Dermis blood vessel endothelial cell (primary cell): Measurements from ENCODE around the gene IL17RE. TPM values are rescaled to one million over a fixed set of nuclear protein-coding genes. Genes with fewer than 3 reads are reported as not detected.
"Not testable (repeated sequence)": the region's sequence is repeated elsewhere in the genome, so short reads cannot be mapped to it uniquely, and the experiment has no call there.

Experiments used
- DNase-seq: peaks from one replicate; pipeline ENCODE4 v3.0.0; 2010
- total RNA-seq: library from RNA; depleted of rRNA; stranded (reverse); fragments of >200 nt; gene quantifications from 2 replicates; pipeline ENCODE4 v1.2.3, GENCODE V29; 2014

The IL17RE gene
- total RNA-seq: 0.14 and 0.17 TPM in 2 replicates

GRCh38 chr3:9902372-9903237 lies at the start of gene IL17RE:
TSS of gene IL17RE (plus strand) at chr3:9902848. CDS start at chr3:9902933, 85 bp downstream.
- DNase-seq: no peak

DNA sequence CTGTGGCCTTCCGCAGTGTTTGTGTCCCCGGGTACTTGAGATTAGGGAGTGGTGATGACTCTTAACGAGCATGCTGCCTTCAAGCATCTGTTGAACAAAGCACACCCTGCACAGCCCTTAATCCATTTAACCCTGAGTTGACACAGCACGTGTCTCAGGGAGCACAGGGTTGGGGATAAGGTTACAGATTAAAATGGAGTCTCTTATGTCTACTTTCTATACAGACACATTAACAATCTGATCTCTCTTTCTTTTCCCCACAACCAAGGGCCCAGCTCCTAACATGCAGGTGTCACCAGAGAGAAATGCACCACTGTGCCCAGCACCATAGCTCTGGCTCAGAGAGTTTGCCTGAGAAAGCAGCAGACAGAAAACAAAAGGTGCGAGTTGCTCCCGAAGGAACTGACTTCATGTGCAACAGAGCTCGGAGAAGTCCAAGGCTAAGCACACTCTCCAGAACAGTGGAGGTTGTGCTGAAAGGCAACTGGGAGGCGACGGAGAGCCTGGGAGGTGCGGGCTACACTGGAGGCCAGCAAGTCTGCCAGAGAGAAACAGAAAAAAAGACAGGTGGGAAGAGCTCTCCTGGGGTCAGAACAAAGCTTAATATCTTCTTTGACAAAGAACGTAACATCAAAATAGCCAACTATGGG lies 48.2 kb upstream of the IL17RE start:
- not testable (repeated sequence) for DNase-seq

DNA sequence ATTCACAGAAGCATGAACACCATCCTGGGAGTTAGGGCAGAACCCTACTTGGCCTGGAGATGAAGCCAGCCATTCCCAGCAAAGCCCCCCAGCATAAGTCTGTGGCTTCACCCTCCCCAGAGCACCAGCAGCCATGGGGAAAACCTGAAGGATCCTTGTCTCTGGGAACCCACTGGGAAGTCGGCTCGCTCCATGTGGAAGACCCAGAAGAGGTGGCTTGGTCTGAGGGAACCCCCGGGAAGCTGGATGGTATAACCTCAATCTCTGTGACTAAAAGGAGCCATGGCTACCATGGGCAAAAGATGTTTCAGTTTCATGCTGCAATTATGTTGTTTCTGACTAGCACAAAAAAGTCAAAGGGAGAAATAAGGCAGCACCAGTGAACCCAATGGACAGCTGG lies 47.1 kb upstream of the IL17RE start:
- DNase-seq: no peak

- DNase-seq: no peak
Measured at GRCh38 chr3:9859530-9860025, 43.1 kb upstream of the IL17RE start.

DNA sequence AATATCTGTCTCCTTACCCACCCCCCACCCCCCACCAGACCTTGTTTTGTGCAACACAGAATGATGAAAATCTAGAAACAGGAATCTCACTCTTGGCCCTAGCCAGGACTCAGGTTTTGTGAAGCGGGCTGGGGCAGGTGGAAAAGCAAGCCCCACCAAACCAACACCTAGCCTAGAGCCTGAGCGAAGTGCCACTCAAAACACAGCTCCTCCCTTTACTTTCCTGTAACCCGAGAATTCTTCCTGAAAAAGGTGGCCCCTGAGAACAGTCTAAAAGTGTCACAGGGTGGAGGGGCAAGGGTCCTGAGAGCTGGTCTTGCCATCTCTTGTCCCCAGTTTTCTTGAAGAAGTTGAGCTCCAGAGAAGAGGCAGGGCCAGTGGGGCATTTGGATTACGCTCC lies 41.4 kb upstream of the IL17RE start:
- no peak for DNase-seq

GRCh38 chr3:9861626-9862130 lies 41.0 kb upstream of the IL17RE start:
- no peak for DNase-seq

GRCh38 chr3:9862391-9863057 lies 40.1 kb upstream of the IL17RE start:
- DNase-seq: peak; percentile 54

GRCh38 chr3:9863058-9863772 lies 39.4 kb upstream of the IL17RE start:
- DNase-seq: no peak

DNA sequence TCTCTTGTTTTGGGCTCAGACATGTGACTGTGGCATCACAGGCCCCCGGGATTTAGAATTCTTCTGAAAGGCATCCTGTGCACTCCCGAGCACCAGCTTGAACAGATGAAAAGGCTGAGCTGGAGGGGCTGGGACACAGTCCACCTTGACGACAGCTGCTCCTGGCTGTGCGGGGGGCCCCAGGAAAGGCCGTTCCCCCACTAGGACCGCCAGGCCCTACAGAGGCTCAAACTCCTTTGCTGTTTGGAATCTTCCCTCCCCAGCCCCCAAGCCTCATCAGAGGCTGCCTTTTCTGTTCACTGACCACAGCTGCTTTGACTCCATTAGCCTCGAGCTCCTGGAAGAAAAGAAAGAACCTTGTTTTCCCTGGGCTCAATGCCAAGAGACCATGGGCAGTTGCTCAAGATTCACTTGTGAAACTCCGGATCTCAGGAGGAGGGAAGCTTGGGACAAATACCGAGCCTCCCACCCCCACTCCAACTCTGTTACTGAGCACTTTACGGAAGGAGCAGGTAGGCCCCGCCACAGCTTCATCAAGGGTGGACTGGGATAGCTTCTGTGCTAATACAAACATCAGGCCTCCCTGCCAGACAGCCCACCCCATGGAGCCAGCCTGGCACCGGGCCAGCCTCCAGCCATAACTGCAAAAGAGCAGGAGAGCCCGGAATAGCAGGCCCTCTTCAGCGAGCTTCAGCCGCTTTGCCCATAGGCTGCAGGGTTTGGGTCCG lies 38.3 kb upstream of the IL17RE start:
- DNase-seq: no peak

GRCh38 chr3:9865125-9865637 lies 37.5 kb upstream of the IL17RE start:
- not testable (repeated sequence) for DNase-seq

GRCh38 chr3:9866639-9867038 lies 36.0 kb upstream of the IL17RE start:
- no peak for DNase-seq

DNA sequence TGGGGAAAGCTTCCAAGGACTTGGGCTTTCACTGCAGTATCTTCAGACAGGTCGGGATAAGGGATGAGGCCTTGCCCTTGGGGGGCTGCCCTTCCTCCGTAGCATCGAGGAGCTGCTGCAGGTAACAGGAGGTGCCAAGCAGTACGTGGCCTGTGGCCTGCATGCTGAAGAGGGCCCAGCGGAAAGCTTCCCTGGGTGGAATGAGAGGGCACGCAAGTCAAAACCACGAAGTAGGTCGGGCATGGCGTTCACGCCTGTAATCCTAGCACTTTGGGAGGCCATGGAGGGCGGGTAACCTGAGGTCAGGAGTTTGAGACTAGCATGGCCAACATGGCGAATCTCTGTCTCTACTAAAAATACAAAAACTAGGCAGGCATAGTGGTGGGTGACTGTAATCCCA lies 35.5 kb upstream of the IL17RE start:
- DNase-seq: no peak

DNA sequence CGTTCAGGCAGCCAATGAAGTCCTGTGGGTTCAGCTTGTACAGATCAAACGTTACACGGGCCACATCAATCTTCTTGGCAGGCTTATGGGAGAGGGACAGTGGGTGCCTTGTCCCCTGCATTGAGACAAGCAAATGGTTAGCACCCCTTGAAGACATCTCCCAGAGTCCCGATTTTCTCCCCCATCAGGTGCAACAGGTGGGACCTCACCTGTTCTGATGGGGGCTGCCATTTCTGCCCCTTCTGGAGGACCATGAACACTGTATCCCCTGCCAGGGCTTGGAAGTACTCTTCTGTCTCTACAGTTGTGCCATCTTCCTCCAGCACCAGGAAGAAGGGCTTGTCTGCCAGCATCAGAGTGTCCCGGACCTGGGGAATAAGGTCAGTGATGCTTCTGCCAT lies 32.7 kb upstream of the IL17RE start:
- no peak for DNase-seq

GRCh38 chr3:9870978-9871377 lies 31.7 kb upstream of the IL17RE start:
- no peak for DNase-seq

GRCh38 chr3:9872067-9872466 lies 30.6 kb upstream of the IL17RE start:
- DNase-seq: not testable (repeated sequence)

DNA sequence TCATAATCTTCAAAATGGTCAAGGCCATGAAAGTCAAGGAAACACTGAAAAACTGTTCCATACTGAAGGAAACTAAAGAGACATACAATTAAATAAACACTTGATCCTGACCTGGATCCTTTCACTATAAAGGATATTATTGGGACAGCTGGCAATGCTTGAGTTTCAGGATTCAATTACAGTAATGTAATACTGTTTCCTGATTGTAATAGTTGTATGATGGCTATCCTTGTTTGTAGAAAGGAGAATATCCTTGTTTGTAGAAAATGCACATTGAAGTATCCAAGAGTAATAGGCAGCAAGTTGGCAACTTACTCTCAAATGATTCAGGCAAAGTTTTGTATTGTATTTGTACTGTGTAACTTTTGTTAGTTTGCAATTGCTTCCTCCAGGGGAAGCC lies 27.2 kb upstream of the IL17RE start:
- DNase-seq: no peak

DNA sequence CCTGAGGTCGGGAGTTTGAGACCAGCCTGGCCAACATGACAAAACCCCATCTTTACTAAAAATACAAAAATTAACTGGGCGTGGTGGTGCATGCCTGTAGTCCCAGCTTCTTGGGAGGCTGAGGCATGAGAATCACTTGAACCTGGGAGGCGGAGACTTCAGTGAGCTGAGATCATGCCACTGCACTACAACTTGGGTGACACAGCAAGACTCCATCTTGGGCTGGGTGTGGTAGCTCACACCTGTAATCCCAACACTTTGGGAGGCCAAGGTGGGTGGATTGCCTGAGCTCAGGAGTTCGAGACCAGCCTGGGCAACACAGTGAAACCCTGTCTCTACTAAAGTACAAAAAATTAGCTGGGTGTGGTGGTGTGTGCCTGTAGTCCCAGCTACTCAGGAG lies 26.4 kb upstream of the IL17RE start:
- not testable (repeated sequence) for DNase-seq

DNA sequence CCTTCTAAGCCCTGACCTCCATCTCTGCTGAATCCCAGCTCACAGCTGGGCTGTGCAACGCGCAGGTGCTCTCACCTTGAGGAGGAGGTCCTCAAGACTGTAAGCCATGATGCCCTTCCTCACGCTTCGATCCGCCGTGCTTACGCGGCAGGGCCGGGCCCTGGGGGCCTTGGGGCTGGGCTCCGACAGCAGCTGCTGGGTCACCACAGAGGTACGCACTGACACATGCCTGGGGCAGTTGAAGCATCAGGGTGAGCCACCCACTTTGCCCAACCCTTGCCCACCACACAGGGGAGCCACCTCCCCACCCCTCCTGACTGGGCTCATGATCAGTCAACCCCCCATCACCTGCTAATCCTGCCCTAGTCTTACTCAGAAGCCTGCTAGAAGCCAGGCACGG lies 25.7 kb upstream of the IL17RE start:
- no peak for DNase-seq

DNA sequence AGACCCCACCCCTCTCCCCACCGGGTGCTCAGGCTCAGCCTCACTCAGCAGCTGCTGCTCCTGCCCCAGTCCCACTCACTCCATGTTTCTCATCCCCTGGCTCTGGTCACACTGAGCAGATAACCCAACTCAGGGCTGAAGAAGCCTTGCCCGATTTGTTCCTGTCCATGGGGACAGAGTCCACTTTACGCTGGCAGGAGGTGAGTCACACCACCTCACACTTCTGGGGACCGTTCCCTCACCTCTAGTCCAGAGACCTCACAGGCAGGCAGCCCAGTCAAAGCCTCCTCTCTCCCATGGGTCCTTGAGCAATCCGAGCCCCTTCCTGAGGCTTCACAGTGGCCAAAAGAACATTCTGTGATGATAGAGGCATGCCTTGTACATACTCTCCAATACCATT lies 23.9 kb upstream of the IL17RE start:
- no peak for DNase-seq

DNA sequence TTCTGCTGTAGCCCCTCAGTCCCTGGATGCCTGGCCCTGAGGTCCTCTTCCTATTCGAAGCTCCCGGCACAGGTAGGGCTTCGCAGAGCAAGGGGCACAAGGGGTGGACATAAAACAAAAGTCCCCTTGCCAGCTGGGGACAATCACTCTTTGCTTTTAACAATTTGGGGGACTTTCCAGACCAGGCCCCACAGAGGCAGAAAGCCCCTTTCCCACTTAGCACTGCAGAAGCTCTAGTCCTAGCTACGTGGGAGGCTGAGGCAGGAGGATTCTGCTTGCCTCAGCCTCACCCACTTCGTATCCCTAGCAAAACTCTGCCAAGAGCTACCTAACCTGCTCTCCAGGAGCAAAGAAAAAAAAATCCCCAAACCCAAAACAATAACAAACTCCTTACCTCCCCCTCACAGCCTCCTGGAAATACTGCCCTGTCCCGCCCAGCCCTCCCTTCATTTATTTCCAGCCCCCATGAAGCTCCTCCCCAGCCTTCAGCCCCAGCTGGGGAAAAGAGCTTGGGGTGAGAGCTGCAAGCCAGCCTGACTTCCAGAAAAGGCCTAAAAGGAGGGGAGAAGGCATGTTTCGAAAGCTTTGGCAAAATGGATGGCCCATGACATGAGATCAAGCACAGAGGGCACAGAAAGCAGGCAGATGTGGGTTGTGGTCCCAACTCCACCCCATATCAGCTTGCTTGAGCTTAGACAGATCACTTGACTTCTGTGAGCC lies 22.7 kb upstream of the IL17RE start, which contains the start of gene CIDEC:
Gene CIDEC, minus strand, starts transcription at position 424 of the 720 bp plus-strand sequence. CDS start 1,767 bp downstream, outside the sequence.
- no peak for DNase-seq

DNA sequence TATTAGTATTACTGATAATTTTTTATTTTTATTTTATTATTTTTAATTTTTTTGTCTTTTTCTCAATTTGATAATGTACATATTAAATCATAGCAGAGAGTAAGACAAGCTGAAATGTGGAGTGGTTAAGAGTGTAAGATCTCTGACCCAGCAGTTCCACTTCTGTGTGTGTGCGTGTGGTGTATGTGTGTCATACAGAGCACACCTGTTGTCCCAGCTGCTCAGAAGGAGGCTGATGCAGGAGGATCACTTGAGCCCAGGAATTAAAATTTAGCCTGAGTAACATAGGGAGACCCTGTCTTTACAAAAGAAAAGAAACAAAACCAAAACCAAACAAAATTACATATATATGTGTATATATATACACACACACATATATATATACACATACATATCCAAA lies 21.2 kb upstream of the IL17RE start:
- DNase-seq: no peak
